ENCODE measurements around the gene PTGFRN. TPM values are rescaled to one million over a fixed set of nuclear protein-coding genes. Genes with fewer than 3 reads are reported as not detected.
"Not testable (repeated sequence)": the region's sequence is repeated elsewhere in the genome, so short reads cannot be mapped to it uniquely, and the experiment has no call there.

Gene PTGFRN
- total and polyA plus RNA-seq, 4 donors, result 5.4 to 12.6 (median 7.2) TPM

GRCh38 chr1:116863031-116863430, 46.7 kb upstream of the PTGFRN start:
- H3K36me3 ChIP-seq (ENCODE audit: control insufficient read depth in 4 of 4, insufficient read depth in 3 of 4, low read depth in 1 of 4, low read length in 3 of 4); H3K9ac ChIP-seq (ENCODE audit: low read depth in 1 of 2, low read length in 2 of 2); DNase-seq (ENCODE audit: low spot score); H3K4me3 ChIP-seq (ENCODE audit: low read depth in 1 of 3, low read length in 3 of 3); H3K27ac ChIP-seq (ENCODE audit: low read depth in 1 of 2, low read length in 2 of 2); H3K9me3 ChIP-seq (ENCODE audit: control insufficient read depth in 4 of 4, low read length in 3 of 4); H3K27me3 ChIP-seq (ENCODE audit: control insufficient read depth in 4 of 4, insufficient read depth in 4 of 4, low read length in 3 of 4); H3K4me1 ChIP-seq (ENCODE audit: control insufficient read depth in 4 of 4, insufficient read depth in 4 of 4, low read length in 3 of 4): not testable (repeated sequence)
- 89% methylated on average over 3 of the region's 3 CpGs for WGBS

GRCh38 chr1:116866478-116866877, 43.2 kb upstream of the PTGFRN start:
- H3K4me1 ChIP-seq (ENCODE audit: control insufficient read depth in 4 of 4, insufficient read depth in 4 of 4, low read length in 3 of 4); H3K27me3 ChIP-seq (ENCODE audit: control insufficient read depth in 4 of 4, insufficient read depth in 4 of 4, low read length in 3 of 4); H3K9me3 ChIP-seq (ENCODE audit: control insufficient read depth in 4 of 4, low read length in 3 of 4); DNase-seq (ENCODE audit: low spot score); H3K4me3 ChIP-seq (ENCODE audit: low read depth in 1 of 3, low read length in 3 of 3); H3K36me3 ChIP-seq (ENCODE audit: control insufficient read depth in 4 of 4, insufficient read depth in 3 of 4, low read depth in 1 of 4, low read length in 3 of 4); H3K9ac ChIP-seq (ENCODE audit: low read depth in 1 of 2, low read length in 2 of 2); H3K27ac ChIP-seq (ENCODE audit: low read depth in 1 of 2, low read length in 2 of 2): not testable (repeated sequence)
- WGBS, result 86% methylated on average over 2 of the region's 2 CpGs

GRCh38 chr1:116868385-116868784, 41.3 kb upstream of the PTGFRN start:
- 50% methylated on average over 3 of the region's 3 CpGs for WGBS

More at GRCh38 chr1:116868385-116868784, 41.3 kb upstream of the PTGFRN start:
- TF ChIP-seq TAF1 (conservative IDR thresholded peaks at IDR 0.05) (no peak), CTCF (IDR thresholded peaks at IDR 0.05; ENCODE audit: low read depth, low read length, missing input control) (no peak), RXRA (IDR thresholded peaks at IDR 0.05) (no peak), HNF4G (IDR thresholded peaks at IDR 0.05) (no peak), FOXA1 (IDR thresholded peaks at IDR 0.05) (no peak), HNF4A (conservative IDR thresholded peaks at IDR 0.05) (no peak), SP1 (IDR thresholded peaks at IDR 0.05) (no peak), YY1 (IDR thresholded peaks at IDR 0.05) (no peak), NR2F2 (IDR thresholded peaks at IDR 0.05) (no peak), REST (IDR thresholded peaks at IDR 0.05) (no peak), EGR1 (IDR thresholded peaks at IDR 0.05; ENCODE audit: low read depth in 2 of 2) (no peak), FOXA2 (IDR thresholded peaks at IDR 0.05) (no peak), ZBTB33 (IDR thresholded peaks at IDR 0.05) (no peak), GABPA (IDR thresholded peaks at IDR 0.05 in 1 of 2, conservative IDR thresholded peaks at IDR 0.05 in 1 of 2) (no peak), JUND (IDR thresholded peaks at IDR 0.05) (no peak), RAD21 (IDR thresholded peaks at IDR 0.05) (no peak), MAX (IDR thresholded peaks at IDR 0.05) (no peak), ATF3 (IDR thresholded peaks at IDR 0.05) (no peak)
- H3K4me1 ChIP-seq (ENCODE audit: control insufficient read depth in 4 of 4, insufficient read depth in 4 of 4, low read length in 3 of 4), result no peaks in the 10 kb centered on the region
- no peak overlapping the region for H3K9ac ChIP-seq (ENCODE audit: low read depth in 1 of 2, low read length in 2 of 2)
- H3K36me3 ChIP-seq (ENCODE audit: control insufficient read depth in 4 of 4, insufficient read depth in 3 of 4, low read depth in 1 of 4, low read length in 3 of 4), result no peaks in the 10 kb centered on the region
- no peak overlapping the region for H3K4me3 ChIP-seq (ENCODE audit: low read depth in 1 of 3, low read length in 3 of 3)
- H3K9me3 ChIP-seq (ENCODE audit: control insufficient read depth in 4 of 4, low read length in 3 of 4), result peaks cover 0 to 4% (median 0%) of the 10 kb centered on the region in 4 donors
- DNase-seq (ENCODE audit: low spot score), result no peak
- H3K27me3 ChIP-seq (ENCODE audit: control insufficient read depth in 4 of 4, insufficient read depth in 4 of 4, low read length in 3 of 4), result no peaks in the 10 kb centered on the region
- H3K27ac ChIP-seq (ENCODE audit: low read depth in 1 of 2, low read length in 2 of 2), result no peak overlapping the region
